ENCODE results near the gene CUX1.

The CUX1 gene

GRCh38 chr7:101961811-101962210, 144.4 kb downstream of the CUX1 start:
- no peak for DNase-seq

GRCh38 chr7:101963693-101964092, 146.3 kb downstream of the CUX1 start:
- no peak for DNase-seq

GRCh38 chr7:101964680-101965452, 147.4 kb downstream of the CUX1 start:
- no peak for DNase-seq

GRCh38 chr7:101968720-101969466, 151.5 kb downstream of the CUX1 start:
- peak; percentile 59 for DNase-seq

- DNase-seq, result no peak
These were observed 152.7 kb downstream of the CUX1 start for GRCh38 chr7:101969997-101970585.

- no peak for DNase-seq
These were observed 153.4 kb downstream of the CUX1 start for GRCh38 chr7:101970801-101971200.

GRCh38 chr7:101971457-101971856, 154.0 kb downstream of the CUX1 start:
- DNase-seq, result no peak

- no peak for DNase-seq
These were observed 155.2 kb downstream of the CUX1 start for GRCh38 chr7:101972627-101973026.

- no peak for DNase-seq
These were observed 155.7 kb downstream of the CUX1 start for GRCh38 chr7:101973130-101973529.

GRCh38 chr7:101974393-101974792, 157.0 kb downstream of the CUX1 start:
- DNase-seq, result no peak

- DNase-seq, result no peak
These were observed 157.6 kb downstream of the CUX1 start for GRCh38 chr7:101975046-101975445.

GRCh38 chr7:101976411-101976810, 159.0 kb downstream of the CUX1 start:
- DNase-seq, result no peak

GRCh38 chr7:101977249-101977648, 159.8 kb downstream of the CUX1 start:
- no peak for DNase-seq

- no peak for DNase-seq
These were observed 161.3 kb downstream of the CUX1 start for GRCh38 chr7:101978683-101979082.

GRCh38 chr7:101983147-101983811, 165.9 kb downstream of the CUX1 start:
- no peak for DNase-seq

- DNase-seq, result no peak
These were observed 166.9 kb downstream of the CUX1 start for GRCh38 chr7:101984133-101984879.

GRCh38 chr7:101985057-101985902, 167.9 kb downstream of the CUX1 start:
- DNase-seq, result no peak

- no peak for DNase-seq
These were observed 168.7 kb downstream of the CUX1 start for GRCh38 chr7:101985903-101986734.

- DNase-seq, result no peak
These were observed 170.1 kb downstream of the CUX1 start for GRCh38 chr7:101987494-101987893.

GRCh38 chr7:101988060-101988459, 170.6 kb downstream of the CUX1 start:
- peak; percentile 32 for DNase-seq

GRCh38 chr7:101988513-101988912, 171.1 kb downstream of the CUX1 start:
- DNase-seq, result no peak
